ENCODE results near the gene TNRC6A.
"Not testable (repeated sequence)": the region's sequence is repeated elsewhere in the genome, so short reads cannot be mapped to it uniquely, and the experiment has no call there.

Gene TNRC6A

GRCh38 chr16:24707760-24708159 is 21.7 kb upstream of the TNRC6A start:
- DNase-seq, H3K27ac Mint-ChIP-seq, ATAC-seq, H3K4me3 Mint-ChIP-seq, H3K4me1 Mint-ChIP-seq, H3K27me3 Mint-ChIP-seq, H3K9me3 Mint-ChIP-seq: not testable (repeated sequence)

GRCh38 chr16:24713379-24713778 is 16.1 kb upstream of the TNRC6A start:
- no peaks in the 10 kb centered on the region for H3K4me1 Mint-ChIP-seq
- DNase-seq: no peak
- ATAC-seq: no peak
- no peak overlapping the region for H3K27ac Mint-ChIP-seq
- H3K27me3 Mint-ChIP-seq: no peaks in the 10 kb centered on the region
- no peak overlapping the region for H3K4me3 Mint-ChIP-seq
- peaks cover 6 to 7% of the 10 kb centered on the region in 2 donors for H3K9me3 Mint-ChIP-seq

GRCh38 chr16:24717411-24717810 is 12.0 kb upstream of the TNRC6A start:
- H3K27me3 Mint-ChIP-seq: no peaks in the 10 kb centered on the region
- no peak overlapping the region for H3K27ac Mint-ChIP-seq
- ATAC-seq (no peak), DNase-seq (no peak)
- H3K4me1 Mint-ChIP-seq: peaks cover 15% of the 10 kb centered on the region
- no peak overlapping the region for H3K4me3 Mint-ChIP-seq
- peaks cover 5 to 6% of the 10 kb centered on the region in 2 donors for H3K9me3 Mint-ChIP-seq

- Mint-ChIP-seq H3K4me1 (peaks cover 21% of the 10 kb centered on the region), H3K27me3 (no peaks in the 10 kb centered on the region), H3K4me3 (no peak overlapping the region), H3K27ac (no peak overlapping the region), H3K9me3 (peaks cover 0 to under 1% of the 10 kb centered on the region in 2 donors)
- ATAC-seq (no peak), DNase-seq (no peak)
These were observed 10.4 kb upstream of the TNRC6A start for GRCh38 chr16:24718967-24719521.

GRCh38 chr16:24721830-24722238 is 7.6 kb upstream of the TNRC6A start:
- Mint-ChIP-seq H3K9me3 (no peaks in the 10 kb centered on the region), H3K27ac (no peak overlapping the region), H3K4me3 (no peak overlapping the region), H3K4me1 (peaks cover 21% of the 10 kb centered on the region), H3K27me3 (no peaks in the 10 kb centered on the region)
- peak; percentile 39 to 63 for DNase-seq
- peak; percentile 96 for ATAC-seq

GRCh38 chr16:24723663-24724062 is 5.8 kb upstream of the TNRC6A start:
- peaks cover 26% of the 10 kb centered on the region for H3K4me1 Mint-ChIP-seq
- H3K27ac Mint-ChIP-seq: no peak overlapping the region
- DNase-seq: no peak
- peak; percentile 54 for ATAC-seq
- H3K4me3 Mint-ChIP-seq: no peak overlapping the region
- H3K27me3 Mint-ChIP-seq: no peaks in the 10 kb centered on the region
- no peaks in the 10 kb centered on the region for H3K9me3 Mint-ChIP-seq

GRCh38 chr16:24728011-24728410 is 1.4 kb upstream of the TNRC6A start:
- Mint-ChIP-seq H3K27me3 (no peaks in the 10 kb centered on the region), H3K4me1 (peaks cover 30% of the 10 kb centered on the region), H3K9me3 (no peaks in the 10 kb centered on the region), H3K4me3 (peak overlapping the region in 1 of 2 donors; percentile 1), H3K27ac (no peak overlapping the region)
- DNase-seq: no peak
- no peak for ATAC-seq

- H3K9me3 Mint-ChIP-seq: no peaks in the 10 kb centered on the region
- peak overlapping the region; percentile 78 to 89 for H3K4me3 Mint-ChIP-seq
- H3K4me1 Mint-ChIP-seq: peaks cover 35% of the 10 kb centered on the region
- DNase-seq (no peak), ATAC-seq (no peak)
- no peaks in the 10 kb centered on the region for H3K27me3 Mint-ChIP-seq
- H3K27ac Mint-ChIP-seq: peak overlapping the region; percentile 95 to 97
These were observed 584 bp upstream of the TNRC6A start for GRCh38 chr16:24728891-24729242.

- H3K4me3 Mint-ChIP-seq: peak overlapping the region; percentile 93 to 96
- peaks cover 46% of the 10 kb centered on the region for H3K4me1 Mint-ChIP-seq
- H3K27me3 Mint-ChIP-seq: no peaks in the 10 kb centered on the region
- no peaks in the 10 kb centered on the region for H3K9me3 Mint-ChIP-seq
- no peak for ATAC-seq
- H3K27ac Mint-ChIP-seq: peak overlapping the region; percentile 96 to 99
- peak in 1 of 2 donors; percentile 11 for DNase-seq
These were observed 732 bp downstream of the TNRC6A start for GRCh38 chr16:24729951-24730815.

- H3K9me3 Mint-ChIP-seq: no peaks in the 10 kb centered on the region
- no peaks in the 10 kb centered on the region for H3K27me3 Mint-ChIP-seq
- ATAC-seq (no peak), DNase-seq (no peak)
- peaks cover 52% of the 10 kb centered on the region for H3K4me1 Mint-ChIP-seq
- peak overlapping the region; percentile 50 to 77 for H3K27ac Mint-ChIP-seq
- peak overlapping the region; percentile 71 to 93 for H3K4me3 Mint-ChIP-seq
These were observed 1.5 kb downstream of the TNRC6A start for GRCh38 chr16:24730914-24731313.

- no peak for ATAC-seq
- Mint-ChIP-seq H3K9me3 (no peaks in the 10 kb centered on the region), H3K27ac (no peak overlapping the region), H3K4me3 (peak overlapping the region; percentile 35 to 48), H3K4me1 (peaks cover 62% of the 10 kb centered on the region), H3K27me3 (no peaks in the 10 kb centered on the region)
- DNase-seq: no peak
These were observed 2.4 kb downstream of the TNRC6A start for GRCh38 chr16:24731722-24732419.

GRCh38 chr16:24734382-24734781 is 4.9 kb downstream of the TNRC6A start:
- Mint-ChIP-seq H3K4me1 (peaks cover 80% of the 10 kb centered on the region), H3K27ac (no peak overlapping the region), H3K27me3 (no peaks in the 10 kb centered on the region), H3K4me3 (no peak overlapping the region), H3K9me3 (no peaks in the 10 kb centered on the region)
- no peak for DNase-seq
- no peak for ATAC-seq

- Mint-ChIP-seq H3K4me1 (peaks cover 84% of the 10 kb centered on the region), H3K4me3 (no peak overlapping the region), H3K27ac (no peak overlapping the region), H3K27me3 (no peaks in the 10 kb centered on the region), H3K9me3 (no peaks in the 10 kb centered on the region)
- DNase-seq (no peak), ATAC-seq (no peak)
These were observed 7.3 kb downstream of the TNRC6A start for GRCh38 chr16:24736758-24737157.

- Mint-ChIP-seq H3K27me3 (no peaks in the 10 kb centered on the region), H3K4me3 (no peak overlapping the region), H3K4me1 (peaks cover 83% of the 10 kb centered on the region), H3K27ac (peak overlapping the region in 1 of 2 donors; percentile 36), H3K9me3 (no peaks in the 10 kb centered on the region)
- ATAC-seq: no peak
- DNase-seq: no peak
These were observed 8.0 kb downstream of the TNRC6A start for GRCh38 chr16:24737391-24737871.

GRCh38 chr16:24737916-24738594 is 8.6 kb downstream of the TNRC6A start:
- Mint-ChIP-seq H3K27me3 (no peaks in the 10 kb centered on the region), H3K27ac (peak overlapping the region in 1 of 2 donors; percentile 28), H3K4me1 (peaks cover 81% of the 10 kb centered on the region), H3K4me3 (no peak overlapping the region), H3K9me3 (no peaks in the 10 kb centered on the region)
- no peak for ATAC-seq
- no peak for DNase-seq
